Endothelial cell of umbilical vein (primary cell): ENCODE results near the gene CIC. TPM values are rescaled to one million over a fixed set of nuclear protein-coding genes. Genes with fewer than 3 reads are reported as not detected.

Experiments used
- BruUV-seq: library from RNA; stranded (reverse); fragments of 400-500 nt; replicated peaks from 2 replicates; lab custom pipeline; 2021; lab: Mats Ljungman, UMichigan
- CTCF ChIA-PET: fragments of 300-600, 350-600 bp; sonication (Branson Sonifier 250); formaldehyde crosslinking; loops from one replicate; lab custom pipeline; 2021; ENCODE audit warnings: antibody characterized with exemption, inconsistent platforms; lab: Charles Lee
- POLR2A ChIA-PET: fragments of 300-600, 350-600 bp; sonication (Branson Sonifier 250); formaldehyde crosslinking; loops from one replicate; lab custom pipeline; 2021; ENCODE audit warnings: antibody characterized with exemption, inconsistent platforms; lab: Charles Lee
- DNase-seq: peaks from one replicate; pipeline ENCODE4 v3.0.0-alpha.2; 2011; ENCODE audit warnings: low read depth, low spot score
- FAIRE-seq: peaks from 2 replicates; lab custom pipeline; 2011; peaks lifted over from hg19 to GRCh38; lab: Jason Lieb, UNC
- H2AFZ ChIP-seq: 2 replicates; pipeline ENCODE4 v1.6.0; 2012; ENCODE audit warnings: low read depth, low read length, control low read depth, inconsistent platforms
- H3K27ac ChIP-seq: 2 replicates; pipeline ENCODE4 v1.5.1; 2011; ENCODE audit warnings: low read depth, mild to moderate bottlenecking, control low read depth, low read length, moderate library complexity; ENCODE audit not compliant: insufficient read depth
- H3K27me3 ChIP-seq, 2 experiments: 2 replicates each; pipeline versions ENCODE4 v1.6.0 to v1.6.1; 2011; ENCODE audit warnings: low read length in 2 of 2, mixed read lengths in 1 of 2; ENCODE audit not compliant: control insufficient read depth in 2 of 2, insufficient read depth in 2 of 2
- H3K36me3 ChIP-seq, 2 experiments: 2 replicates in 1 of 2; 3 replicates in 1 of 2; pipeline ENCODE4 v1.5.1; 2011; ENCODE audit warnings: low read length in 2 of 2, mild to moderate bottlenecking in 1 of 2, moderate library complexity in 1 of 2; ENCODE audit not compliant: control insufficient read depth in 2 of 2, insufficient read depth in 2 of 2; ENCODE audit errors: extremely low read depth in 1 of 2
- H3K4me1 ChIP-seq: 3 replicates; pipeline ENCODE4 v1.5.1; 2011; ENCODE audit warnings: mild to moderate bottlenecking, low read length; ENCODE audit not compliant: control insufficient read depth, insufficient read depth; ENCODE audit errors: extremely low read depth
- H3K4me2 ChIP-seq: 2 replicates; pipeline ENCODE4 v1.6.1; 2011; ENCODE audit warnings: low read length, control low read depth, mixed read lengths; ENCODE audit not compliant: insufficient read depth
- H3K4me3 ChIP-seq, 3 experiments: fragments of 200-600 bp in 1 of 3; sonication (generic), shearing (Covaris generic) in 1 of 3; replicated peaks in 1 of 3; 2 replicates each; pipeline ENCODE4 v1.5.1; 2011 to 2016; ENCODE audit warnings: control low read depth in 3 of 3, low read length in 3 of 3, mild to moderate bottlenecking in 2 of 3, inconsistent platforms in 1 of 3, low read depth in 1 of 3, moderate library complexity in 1 of 3; ENCODE audit not compliant: insufficient read depth in 1 of 3
- H3K79me2 ChIP-seq: 2 replicates; pipeline ENCODE4 v1.6.0; 2012; ENCODE audit warnings: low read length, inconsistent platforms; ENCODE audit not compliant: control insufficient read depth, insufficient read depth
- H3K9ac ChIP-seq: replicated peaks from 2 replicates; pipeline ENCODE3; 2011; ENCODE audit warnings: low read length, control low read depth; ENCODE audit not compliant: insufficient read depth; ENCODE audit errors: extremely low read depth
- H3K9me1 ChIP-seq: replicated peaks from 3 replicates; pipeline ENCODE4 v1.6.0; 2011; ENCODE audit warnings: mild to moderate bottlenecking, low read length; ENCODE audit not compliant: control insufficient read depth, insufficient read depth; ENCODE audit errors: extremely low read depth
- H3K9me3 ChIP-seq: replicated peaks from 2 replicates; pipeline ENCODE4 v1.5.1; 2012; ENCODE audit warnings: low read length, inconsistent platforms; ENCODE audit not compliant: control insufficient read depth, insufficient read depth
- H4K20me1 ChIP-seq: replicated peaks from 2 replicates; pipeline ENCODE3; 2011; ENCODE audit warnings: mild to moderate bottlenecking, low read length; ENCODE audit not compliant: control insufficient read depth, insufficient read depth; ENCODE audit errors: extremely low read depth
- FOS ChIP-seq: IDR thresholded peaks from 2 replicates; pipeline ENCODE4 v1.6.1; 2011; ENCODE audit warnings: mild to moderate bottlenecking, low read length, moderate library complexity, borderline replicate concordance; ENCODE audit not compliant: insufficient read depth
- GATA2 ChIP-seq: IDR thresholded peaks from 2 replicates; pipeline ENCODE4 v1.7.0; 2011; ENCODE audit warnings: low read depth, mild to moderate bottlenecking, moderate library complexity, mixed read lengths, low read length; ENCODE audit not compliant: insufficient read length, insufficient read depth
- JUN ChIP-seq: IDR thresholded peaks from 2 replicates; pipeline ENCODE4 v1.6.1; 2011; ENCODE audit warnings: borderline replicate concordance, low read depth; ENCODE audit not compliant: insufficient read length, insufficient read depth
- MAX ChIP-seq: IDR thresholded peaks from 2 replicates; pipeline ENCODE4 v1.6.1; 2011; ENCODE audit not compliant: insufficient read depth, insufficient read length
- POLR2AphosphoS5 ChIP-seq: IDR thresholded peaks from 2 replicates; pipeline ENCODE4 v1.6.1; 2012; ENCODE audit warnings: low read depth, mild to moderate bottlenecking, control low read depth, low read length, moderate library complexity; ENCODE audit not compliant: insufficient read depth
- dilution Hi-C: fragments of 300-500 bp; cut with MboI; formaldehyde crosslinking; loops from one replicate; pipeline ENCODE4 v1.15.0; 2019; ENCODE audit warnings: low sequenced_read_pairs; ENCODE audit not compliant: extremely low pct_ligation_motif_present
- intact Hi-C: fragments of 100-400 bp; cut with micrococcal nuclease; formaldehyde crosslinking; loops from one replicate; pipeline ENCODE4 v1.10.0; 2022
- polyA plus RNA-seq, 4 experiments: library from polyadenylated mRNA; depleted of rRNA in 3 of 4; stranded (reverse) in 3 of 4; unstranded in 1 of 4; fragments of >200 nt; gene quantifications; 2 replicates each; pipeline versions ENCODE4 v1.2.1 to v1.2.3, GENCODE V29; 2011 to 2012; ENCODE audit warnings: missing spikeins in 1 of 4
- total RNA-seq: library from RNA; stranded (reverse); gene quantifications from 2 replicates; pipeline ENCODE4 v1.2.3, GENCODE V29; 2021
- TF ChIP-seq, protein P1 (sequence below), 2 donors: IDR thresholded peaks; 1 replicate in 1 of 2; 2 replicates in 1 of 2; pipeline ENCODE4 v1.5.1; 2011; ENCODE audit warnings: low read length in 2 of 2, mild to moderate bottlenecking in 2 of 2, moderate library complexity in 2 of 2, control low read depth in 1 of 2, inconsistent platforms in 1 of 2, low read depth in 1 of 2; ENCODE audit not compliant: insufficient read depth in 1 of 2; ENCODE audit errors: extremely low read depth in 1 of 2

Gene CIC
- total and polyA plus RNA-seq, 2 donors (not counting 3 experiments of a cell fraction or from before 2014, with no cell fraction given) = 18.4 to 86.0 TPM

GRCh38 chr19:42272989-42273406, 3.9 kb downstream of the CIC start:
- CTCF ChIA-PET = no interaction called here

More at GRCh38 chr19:42272989-42273406, 3.9 kb downstream of the CIC start:
- H3K36me3 ChIP-seq = peaks cover 12 to 28% of the 10 kb centered on the region in 2 experiments
- H3K9me1 ChIP-seq = no peaks in the 10 kb centered on the region
- DNase-seq = no peak
- H3K79me2 ChIP-seq = peaks cover 44% of the 10 kb centered on the region
- TF ChIP-seq POLR2AphosphoS5 = no peak
- no peak for TF ChIP-seq GATA2
- TF ChIP-seq, protein P1, sequence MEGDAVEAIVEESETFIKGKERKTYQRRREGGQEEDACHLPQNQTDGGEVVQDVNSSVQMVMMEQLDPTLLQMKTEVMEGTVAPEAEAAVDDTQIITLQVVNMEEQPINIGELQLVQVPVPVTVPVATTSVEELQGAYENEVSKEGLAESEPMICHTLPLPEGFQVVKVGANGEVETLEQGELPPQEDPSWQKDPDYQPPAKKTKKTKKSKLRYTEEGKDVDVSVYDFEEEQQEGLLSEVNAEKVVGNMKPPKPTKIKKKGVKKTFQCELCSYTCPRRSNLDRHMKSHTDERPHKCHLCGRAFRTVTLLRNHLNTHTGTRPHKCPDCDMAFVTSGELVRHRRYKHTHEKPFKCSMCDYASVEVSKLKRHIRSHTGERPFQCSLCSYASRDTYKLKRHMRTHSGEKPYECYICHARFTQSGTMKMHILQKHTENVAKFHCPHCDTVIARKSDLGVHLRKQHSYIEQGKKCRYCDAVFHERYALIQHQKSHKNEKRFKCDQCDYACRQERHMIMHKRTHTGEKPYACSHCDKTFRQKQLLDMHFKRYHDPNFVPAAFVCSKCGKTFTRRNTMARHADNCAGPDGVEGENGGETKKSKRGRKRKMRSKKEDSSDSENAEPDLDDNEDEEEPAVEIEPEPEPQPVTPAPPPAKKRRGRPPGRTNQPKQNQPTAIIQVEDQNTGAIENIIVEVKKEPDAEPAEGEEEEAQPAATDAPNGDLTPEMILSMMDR (IDR thresholded peaks at IDR 0.05; ENCODE audit: extremely low read depth in 1 of 2, insufficient read depth in 1 of 2, low read depth in 1 of 2, low read length in 2 of 2) = no peak
- no peak for TF ChIP-seq MAX
- no peak for TF ChIP-seq FOS
- TF ChIP-seq JUN = no peak
- no peaks in the 10 kb centered on the region for H4K20me1 ChIP-seq
- H3K9me3 ChIP-seq = no peaks in the 10 kb centered on the region
- dilution Hi-C loops = no loop called here
- no peak overlapping the region for H3K4me3 ChIP-seq
- no TSS peak for BruUV-seq
- no peak overlapping the region for H3K27ac ChIP-seq
- H2AFZ ChIP-seq = no peak overlapping the region
- H3K4me1 ChIP-seq = peaks cover 28% of the 10 kb centered on the region
- POLR2A ChIA-PET = no interaction called here
- no peaks in the 10 kb centered on the region for H3K27me3 ChIP-seq
- intact Hi-C loops = no loop called here
- no peak overlapping the region for H3K9ac ChIP-seq
- no peak for FAIRE-seq
- no peak overlapping the region for H3K4me2 ChIP-seq
